ENCODE data around the gene RPRD1B. TPM values are rescaled to one million over a fixed set of nuclear protein-coding genes. Genes with fewer than 3 reads are reported as not detected.
A peak's percentile ranks its signal among the peaks of the same experiment; 100 is the strongest.

Gene RPRD1B
- total and polyA plus RNA-seq, 2 of the 13 experiments (the other 11 are each of a cell fraction or from before 2014, with no cell fraction given): 31.1 to 41.5 TPM

- TF ChIP-seq ZHX1 (CRISPR knock-in tag; IDR thresholded peaks at IDR 0.05; ENCODE audit: low read depth): peak; percentile 86
- no peak for TF ChIP-seq ZNF335 (CRISPR knock-in tag; IDR thresholded peaks at IDR 0.05)
- TF ChIP-seq ZBTB10 (CRISPR knock-in tag; IDR thresholded peaks at IDR 0.05; ENCODE audit: borderline replicate concordance): peak; percentile 89; the same call in 1 of the 2 replicates
- no peak for TF ChIP-seq HBP1 (CRISPR knock-in tag; IDR thresholded peaks at IDR 0.05; ENCODE audit: low read depth)
- TF ChIP-seq AKAP8 (CRISPR knock-in tag; IDR thresholded peaks at IDR 0.05): peak; percentile 83
- peak; percentile 60; the same call in 1 of the 2 replicates for TF ChIP-seq CSRNP1 (CRISPR knock-in tag; IDR thresholded peaks at IDR 0.05)
- TF ChIP-seq ZNF34 (CRISPR knock-in tag; IDR thresholded peaks at IDR 0.05; ENCODE audit: borderline replicate concordance): no peak
- no peak for TF ChIP-seq ZSCAN12 (CRISPR knock-in tag; IDR thresholded peaks at IDR 0.05)
- TF ChIP-seq PBX2 (CRISPR knock-in tag; IDR thresholded peaks at IDR 0.05): no peak
- TF ChIP-seq ZNF44 (CRISPR knock-in tag; IDR thresholded peaks at IDR 0.05): no peak
- TF ChIP-seq ZNF703 (CRISPR knock-in tag; IDR thresholded peaks at IDR 0.05; ENCODE audit: borderline replicate concordance): no peak
- no peak; the same call in 1 of the 2 replicates for TF ChIP-seq BCL3 (CRISPR knock-in tag; IDR thresholded peaks at IDR 0.05)
- no peak for TF ChIP-seq CREM (IDR thresholded peaks at IDR 0.05)
- TF ChIP-seq CREM (CRISPR knock-in tag; IDR thresholded peaks at IDR 0.05): no peak
- TF ChIP-seq CTCF (CRISPR knock-in tag; IDR thresholded peaks at IDR 0.05): no peak
Measured at GRCh38 chr20:37984018-37984785, 49.3 kb upstream of the RPRD1B start (continued).
